Upper lobe of left lung (tissue), 6 donors: ENCODE measurements around the gene ENOX1. TPM values are rescaled to one million over a fixed set of nuclear protein-coding genes. Genes with fewer than 3 reads are reported as not detected.

Source experiments
- ATAC-seq, 2 donors: fragments of 200-7000 bp; cut with Tn5 transposase; one replicate each; pipeline ENCODE4 v1.9.1; 2022; ENCODE audit warnings: mild to moderate bottlenecking in 2 of 2, moderate library complexity in 2 of 2; ENCODE audit not compliant: low FRiP score in 2 of 2
- DNase-seq, 2 donors: peaks; one replicate each; pipeline ENCODE4 v3.0.0-alpha.2; 2019 to 2020
- H3K27ac ChIP-seq, 4 donors: fragments of 200-600 bp; sonication (generic); one replicate each; pipeline ENCODE4 v1.5.1; 2016 to 2019
- H3K27me3 ChIP-seq, 4 donors: fragments of 200-600 bp; sonication (generic); one replicate each; pipeline ENCODE4 v1.5.1; 2017 to 2019
- H3K36me3 ChIP-seq, 4 donors: fragments of 200-600 bp; sonication (generic); one replicate each; pipeline ENCODE4 v1.5.1; 2016 to 2019
- H3K4me1 ChIP-seq, 4 donors: fragments of 200-600 bp; sonication (generic); one replicate each; pipeline ENCODE4 v1.5.1; 2018 to 2019
- H3K4me3 ChIP-seq, 4 donors: fragments of 200-600 bp; sonication (generic); one replicate each; pipeline ENCODE4 v1.5.1; 2017 to 2019; ENCODE audit warnings: mild to moderate bottlenecking in 2 of 4, moderate library complexity in 1 of 4
- H3K9me3 ChIP-seq, 4 donors: fragments of 200-600 bp; sonication (generic); one replicate each; pipeline ENCODE4 v1.5.1; 2018 to 2019
- EP300 ChIP-seq, 4 donors: sonication (generic); formaldehyde crosslinking; IDR thresholded peaks; one replicate each; pipeline ENCODE4 v1.5.1; 2017; ENCODE audit warnings: antibody characterized with exemption in 4 of 4, control low read depth in 2 of 4
- POLR2A ChIP-seq, 4 donors: fragments of 450-650 bp; IDR thresholded peaks; one replicate each; pipeline ENCODE4 v1.5.1; 2016 to 2017; ENCODE audit warnings: antibody characterized with exemption in 4 of 4, mild to moderate bottlenecking in 2 of 4
- POLR2AphosphoS5 ChIP-seq, 2 donors: sonication (generic); formaldehyde crosslinking; IDR thresholded peaks; one replicate each; pipeline ENCODE4 v1.5.1; 2017; ENCODE audit warnings: antibody characterized with exemption in 2 of 2
- WGBS, 2 donors: methylation state at CpG; one replicate each; pipeline ENCODE4 v1.1.5; 2017 to 2018; 5-methylcytosine and 5-hydroxymethylcytosine counted together
- total RNA-seq, 6 donors: library from RNA; depleted of rRNA in 4 of 6; stranded (reverse); fragments of >200 nt in 4 of 6; gene quantifications; one replicate each; pipeline versions ENCODE4 v1.1.0 to v1.2.1, GENCODE V29; 2016 to 2021
- TF ChIP-seq, protein P1 (sequence below), 6 experiments: fragments of 450-650 bp in 4 of 6; fragments of 200-600 bp in 2 of 6; sonication (generic) in 2 of 6; IDR thresholded peaks; one replicate each; pipeline ENCODE4 v1.5.1; 2016 to 2019; ENCODE audit warnings: antibody characterized with exemption in 6 of 6
- donor health status: DM: no; HTN: no; CAD: no; lungs with moderate emphysema.
- donor health status: DM: no; HTN: yes; CAD: no; lungs with severe emphysema.

The ENOX1 gene
- total RNA-seq, 6 donors from 2014 or later = 0.20 to 1.0 (median 0.46) TPM; not detected in 2

DNA sequence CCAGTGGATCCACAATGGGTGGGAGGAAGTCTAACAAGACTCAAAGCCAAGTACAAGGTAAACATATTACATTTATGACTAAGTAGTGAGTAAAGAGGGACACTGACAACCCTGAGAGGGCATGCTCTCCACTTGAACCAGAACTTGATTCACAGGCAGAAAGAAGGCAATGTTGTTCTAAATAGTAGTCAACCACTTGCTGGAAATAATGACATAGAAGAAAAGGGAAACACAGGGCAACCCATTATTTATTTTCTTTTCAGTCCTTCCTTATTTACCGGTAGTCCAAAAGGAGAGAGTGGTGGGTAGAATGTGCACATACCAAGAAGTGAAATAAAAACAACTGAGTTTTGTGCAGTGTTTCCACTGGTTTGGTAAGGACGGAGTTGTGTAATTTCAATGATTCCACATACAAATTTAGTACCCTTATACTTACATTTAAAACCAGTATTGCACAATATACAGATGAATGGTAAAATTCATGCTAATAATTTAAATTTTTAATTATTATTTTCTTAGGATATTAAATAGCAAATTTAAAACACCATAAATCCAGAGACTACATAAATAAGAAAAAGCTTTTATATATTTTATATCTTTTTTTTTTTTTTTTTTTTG lies 65.9 kb downstream of the ENOX1 start:
- no peaks in the 10 kb centered on the region for H3K36me3 ChIP-seq
- TF ChIP-seq POLR2AphosphoS5 (IDR thresholded peaks at IDR 0.05) (no peak), POLR2A (IDR thresholded peaks at IDR 0.05) (no peak), EP300 (IDR thresholded peaks at IDR 0.05) (no peak)
- TF ChIP-seq, protein P1, sequence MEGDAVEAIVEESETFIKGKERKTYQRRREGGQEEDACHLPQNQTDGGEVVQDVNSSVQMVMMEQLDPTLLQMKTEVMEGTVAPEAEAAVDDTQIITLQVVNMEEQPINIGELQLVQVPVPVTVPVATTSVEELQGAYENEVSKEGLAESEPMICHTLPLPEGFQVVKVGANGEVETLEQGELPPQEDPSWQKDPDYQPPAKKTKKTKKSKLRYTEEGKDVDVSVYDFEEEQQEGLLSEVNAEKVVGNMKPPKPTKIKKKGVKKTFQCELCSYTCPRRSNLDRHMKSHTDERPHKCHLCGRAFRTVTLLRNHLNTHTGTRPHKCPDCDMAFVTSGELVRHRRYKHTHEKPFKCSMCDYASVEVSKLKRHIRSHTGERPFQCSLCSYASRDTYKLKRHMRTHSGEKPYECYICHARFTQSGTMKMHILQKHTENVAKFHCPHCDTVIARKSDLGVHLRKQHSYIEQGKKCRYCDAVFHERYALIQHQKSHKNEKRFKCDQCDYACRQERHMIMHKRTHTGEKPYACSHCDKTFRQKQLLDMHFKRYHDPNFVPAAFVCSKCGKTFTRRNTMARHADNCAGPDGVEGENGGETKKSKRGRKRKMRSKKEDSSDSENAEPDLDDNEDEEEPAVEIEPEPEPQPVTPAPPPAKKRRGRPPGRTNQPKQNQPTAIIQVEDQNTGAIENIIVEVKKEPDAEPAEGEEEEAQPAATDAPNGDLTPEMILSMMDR (IDR thresholded peaks at IDR 0.05) = no peak
- no peak overlapping the region for H3K4me3 ChIP-seq
- H3K9me3 ChIP-seq = no peaks in the 10 kb centered on the region
- ATAC-seq (no peak), DNase-seq (no peak)
- H3K4me1 ChIP-seq = no peaks in the 10 kb centered on the region
- 42 to 45% methylated on average over 2 of the region's 2 CpGs for WGBS, 2 donors
- H3K27me3 ChIP-seq = no peaks in the 10 kb centered on the region
- H3K27ac ChIP-seq = no peak overlapping the region

DNA sequence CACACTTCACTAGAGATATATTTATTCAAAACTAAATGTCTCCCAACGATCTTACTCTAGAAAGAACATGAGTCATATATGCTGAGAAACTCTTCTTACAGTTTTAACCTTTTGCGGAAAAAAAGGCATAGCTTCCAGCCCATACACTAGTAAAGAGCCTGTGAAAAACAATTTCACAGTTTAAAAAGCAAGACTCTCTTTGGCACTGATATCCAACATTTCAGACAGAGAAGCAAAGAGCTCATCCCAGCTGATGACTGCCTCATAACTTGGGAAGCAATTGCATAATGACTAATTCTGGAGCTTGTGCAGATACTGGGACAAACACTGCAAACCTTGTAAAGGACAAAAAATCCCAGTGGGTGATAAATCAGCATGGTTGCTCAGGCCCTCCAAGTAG lies 88.0 kb downstream of the ENOX1 start:
- no peaks in the 10 kb centered on the region for H3K4me1 ChIP-seq
- DNase-seq (no peak), ATAC-seq (peak in 1 of 2 donors; percentile 79)
- no peaks in the 10 kb centered on the region for H3K36me3 ChIP-seq
- H3K4me3 ChIP-seq = no peak overlapping the region
- H3K27me3 ChIP-seq = no peaks in the 10 kb centered on the region
- H3K9me3 ChIP-seq = no peaks in the 10 kb centered on the region
- H3K27ac ChIP-seq = no peak overlapping the region
- TF ChIP-seq EP300 (IDR thresholded peaks at IDR 0.05) = no peak
- TF ChIP-seq, protein P1 (IDR thresholded peaks at IDR 0.05) = no peak
- no peak for TF ChIP-seq POLR2A (IDR thresholded peaks at IDR 0.05)
- TF ChIP-seq POLR2AphosphoS5 (IDR thresholded peaks at IDR 0.05) = no peak
- 55 to 56% methylated on average over 2 of the region's 2 CpGs for WGBS, 2 donors

DNA sequence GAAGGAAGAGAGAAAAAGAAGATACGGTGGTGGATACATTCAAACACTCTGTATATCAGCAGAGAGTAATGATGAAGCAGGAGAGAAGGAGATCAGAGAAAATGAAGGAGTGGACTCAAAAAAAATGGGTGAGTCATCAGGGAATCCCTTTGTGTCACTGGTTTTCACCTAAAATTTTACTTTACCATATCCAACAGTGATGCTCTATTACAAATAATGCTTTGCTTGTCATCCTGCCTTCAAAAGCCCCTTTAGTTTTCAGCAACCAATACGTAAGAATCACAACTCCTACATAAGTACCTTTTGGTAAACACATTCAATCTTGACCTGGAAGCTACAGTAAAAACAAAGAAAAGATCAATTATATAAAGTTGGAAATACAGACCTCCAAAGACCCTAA lies 88.8 kb downstream of the ENOX1 start:
- H3K4me1 ChIP-seq = no peaks in the 10 kb centered on the region
- H3K36me3 ChIP-seq = no peaks in the 10 kb centered on the region
- no peak for DNase-seq
- 78 to 89% methylated on average over 2 of the region's 2 CpGs for WGBS, 2 donors
- H3K27ac ChIP-seq = no peak overlapping the region
- ATAC-seq = no peak
- H3K4me3 ChIP-seq = no peak overlapping the region
- H3K27me3 ChIP-seq = no peaks in the 10 kb centered on the region
- H3K9me3 ChIP-seq = no peaks in the 10 kb centered on the region
- TF ChIP-seq POLR2A (IDR thresholded peaks at IDR 0.05) (no peak), POLR2AphosphoS5 (IDR thresholded peaks at IDR 0.05) (no peak), EP300 (IDR thresholded peaks at IDR 0.05) (no peak)
- TF ChIP-seq, protein P1 (IDR thresholded peaks at IDR 0.05) = no peak

DNA sequence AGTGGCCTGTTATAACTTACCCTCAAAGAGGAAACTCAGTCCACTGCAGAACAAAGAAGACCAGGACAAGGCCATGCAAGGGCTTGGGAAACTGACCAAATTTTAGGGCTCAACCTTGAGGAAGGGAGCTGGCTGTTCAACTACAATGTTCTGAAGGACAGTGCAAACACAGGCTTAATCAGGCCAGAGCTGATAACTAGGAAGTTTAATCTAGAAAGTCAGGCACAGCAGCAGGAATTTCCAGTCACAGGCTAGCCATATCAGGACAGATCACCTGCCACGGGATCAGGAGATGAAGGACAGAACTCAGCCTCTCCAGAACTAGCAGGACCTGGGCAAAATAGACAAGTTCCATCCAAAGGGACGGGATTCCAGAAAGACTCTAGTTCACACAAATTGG lies 89.4 kb downstream of the ENOX1 start:
- no peaks in the 10 kb centered on the region for H3K9me3 ChIP-seq
- no peak overlapping the region for H3K4me3 ChIP-seq
- no peak overlapping the region for H3K27ac ChIP-seq
- TF ChIP-seq POLR2AphosphoS5 (IDR thresholded peaks at IDR 0.05) = no peak
- TF ChIP-seq EP300 (IDR thresholded peaks at IDR 0.05) = no peak
- no peak for TF ChIP-seq POLR2A (IDR thresholded peaks at IDR 0.05)
- TF ChIP-seq, protein P1 (IDR thresholded peaks at IDR 0.05) = no peak
- ATAC-seq (no peak), DNase-seq (no peak)
- 77 to 85% methylated on average over 2 of the region's 2 CpGs for WGBS, 2 donors
- H3K4me1 ChIP-seq = no peaks in the 10 kb centered on the region
- H3K27me3 ChIP-seq = no peaks in the 10 kb centered on the region
- no peaks in the 10 kb centered on the region for H3K36me3 ChIP-seq

DNA sequence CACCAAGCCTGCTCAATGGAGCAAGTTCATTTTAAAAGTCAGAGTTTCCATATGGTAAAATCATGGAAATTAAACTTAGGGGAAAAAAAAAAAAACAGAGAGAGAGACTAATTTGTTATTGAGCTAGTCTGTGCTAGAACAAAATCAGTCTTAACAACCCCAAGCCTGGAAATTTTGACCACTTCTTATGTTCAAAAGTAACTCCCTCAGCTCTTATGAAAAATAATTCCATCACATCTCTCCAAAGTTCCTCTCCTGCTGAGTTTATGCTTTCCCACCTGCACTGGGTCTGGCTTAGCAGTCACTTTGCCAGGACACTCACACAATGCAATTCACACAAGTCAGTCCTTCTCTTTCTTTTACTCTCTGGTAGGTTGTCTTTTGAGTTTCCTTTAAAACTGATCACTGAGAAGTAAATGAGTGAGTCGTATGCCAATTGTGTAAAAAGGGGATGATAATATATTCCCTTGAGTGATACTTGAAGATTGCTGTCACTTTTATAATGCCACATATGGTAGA lies 92.6 kb downstream of the ENOX1 start:
- ATAC-seq = no peak
- Histone ChIP-seq H3K4me1 (no peaks in the 10 kb centered on the region), H3K27me3 (no peaks in the 10 kb centered on the region), H3K27ac (no peak overlapping the region), H3K4me3 (no peak overlapping the region), H3K36me3 (no peaks in the 10 kb centered on the region), H3K9me3 (no peaks in the 10 kb centered on the region)
- TF ChIP-seq, protein P1 (IDR thresholded peaks at IDR 0.05) = no peak
- TF ChIP-seq POLR2A (IDR thresholded peaks at IDR 0.05) (no peak), POLR2AphosphoS5 (IDR thresholded peaks at IDR 0.05) (no peak), EP300 (IDR thresholded peaks at IDR 0.05) (no peak)
- DNase-seq = no peak
- WGBS, 2 donors = 86 to 88% methylated on average over 1 of the region's 1 CpG
